HL-60 (cell line): ENCODE results near the gene PTPRT.

ENCODE experiments used
- DNase-seq, 2 experiments: peaks; one replicate each; pipeline ENCODE4 v3.0.0-alpha.2; 2010 to 2020; ENCODE audit warnings: low read depth in 1 of 2, low spot score in 1 of 2
- H3K27ac ChIP-seq: fragments of 250-450 bp; sonication (Bioruptor Pico); replicated peaks from 2 replicates; pipeline ENCODE4 v1.5.1; 2020; ENCODE audit warnings: mild to moderate bottlenecking, moderate library complexity
- H3K27me3 ChIP-seq: fragments of 250-450 bp; sonication (Bioruptor Pico); 2 replicates; pipeline ENCODE4 v1.5.1; 2021; ENCODE audit warnings: mild to moderate bottlenecking, moderate library complexity; ENCODE audit not compliant: insufficient read depth, poor library complexity, severe bottlenecking
- H3K4me3 ChIP-seq: replicated peaks from 2 replicates; pipeline ENCODE4 v1.5.1; 2011; ENCODE audit warnings: mild to moderate bottlenecking, control low read depth, low read length; ENCODE audit not compliant: insufficient read depth
- GABPA ChIP-seq: IDR thresholded peaks from 2 replicates; pipeline ENCODE4 v1.6.1; 2012; ENCODE audit warnings: low read depth
- POLR2AphosphoS5 ChIP-seq: IDR thresholded peaks from 2 replicates; pipeline ENCODE4 v1.6.1; 2012; ENCODE audit warnings: low read depth
- SPI1 ChIP-seq: IDR thresholded peaks from 2 replicates; pipeline ENCODE4 v1.6.1; 2012; ENCODE audit warnings: low read depth, mild to moderate bottlenecking, borderline replicate concordance
- TF ChIP-seq, protein P1 (sequence below): IDR thresholded peaks from 2 replicates; pipeline ENCODE4 v1.6.1; 2012; ENCODE audit warnings: low read depth; ENCODE audit not compliant: insufficient replicate concordance
- TF ChIP-seq, protein P2 (sequence below): IDR thresholded peaks from one replicate; pipeline ENCODE4 v1.5.1; 2011; ENCODE audit warnings: low read length, control low read depth, inconsistent platforms; ENCODE audit not compliant: insufficient read depth

PTPRT gene

DNA sequence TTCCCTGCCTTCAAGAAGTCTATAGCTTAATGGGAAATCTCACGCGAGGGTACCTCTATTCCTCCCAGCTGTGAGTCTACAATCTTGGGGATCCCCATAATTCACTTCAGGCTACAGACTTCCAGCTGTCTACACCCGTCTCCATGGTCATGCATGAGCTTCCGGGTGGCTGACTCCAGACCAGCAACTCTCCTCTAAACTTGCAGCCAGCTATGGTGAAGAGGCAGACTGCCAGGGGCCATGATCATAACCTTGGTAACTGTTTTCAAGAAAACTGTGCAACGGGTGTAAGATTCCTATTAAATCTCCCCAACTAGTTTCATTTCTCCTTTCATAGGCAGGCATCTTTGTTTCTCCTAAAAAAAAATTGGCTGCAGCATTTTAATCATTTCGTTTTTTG lies 1037.1 kb downstream of the PTPRT start:
- Histone ChIP-seq H3K27ac (no peak overlapping the region), H3K27me3 (no peaks in the 10 kb centered on the region), H3K4me3 (no peak overlapping the region)
- DNase-seq, result no peak
- TF ChIP-seq POLR2AphosphoS5 (no peak), GABPA (no peak), SPI1 (no peak)
- TF ChIP-seq, protein P1, sequence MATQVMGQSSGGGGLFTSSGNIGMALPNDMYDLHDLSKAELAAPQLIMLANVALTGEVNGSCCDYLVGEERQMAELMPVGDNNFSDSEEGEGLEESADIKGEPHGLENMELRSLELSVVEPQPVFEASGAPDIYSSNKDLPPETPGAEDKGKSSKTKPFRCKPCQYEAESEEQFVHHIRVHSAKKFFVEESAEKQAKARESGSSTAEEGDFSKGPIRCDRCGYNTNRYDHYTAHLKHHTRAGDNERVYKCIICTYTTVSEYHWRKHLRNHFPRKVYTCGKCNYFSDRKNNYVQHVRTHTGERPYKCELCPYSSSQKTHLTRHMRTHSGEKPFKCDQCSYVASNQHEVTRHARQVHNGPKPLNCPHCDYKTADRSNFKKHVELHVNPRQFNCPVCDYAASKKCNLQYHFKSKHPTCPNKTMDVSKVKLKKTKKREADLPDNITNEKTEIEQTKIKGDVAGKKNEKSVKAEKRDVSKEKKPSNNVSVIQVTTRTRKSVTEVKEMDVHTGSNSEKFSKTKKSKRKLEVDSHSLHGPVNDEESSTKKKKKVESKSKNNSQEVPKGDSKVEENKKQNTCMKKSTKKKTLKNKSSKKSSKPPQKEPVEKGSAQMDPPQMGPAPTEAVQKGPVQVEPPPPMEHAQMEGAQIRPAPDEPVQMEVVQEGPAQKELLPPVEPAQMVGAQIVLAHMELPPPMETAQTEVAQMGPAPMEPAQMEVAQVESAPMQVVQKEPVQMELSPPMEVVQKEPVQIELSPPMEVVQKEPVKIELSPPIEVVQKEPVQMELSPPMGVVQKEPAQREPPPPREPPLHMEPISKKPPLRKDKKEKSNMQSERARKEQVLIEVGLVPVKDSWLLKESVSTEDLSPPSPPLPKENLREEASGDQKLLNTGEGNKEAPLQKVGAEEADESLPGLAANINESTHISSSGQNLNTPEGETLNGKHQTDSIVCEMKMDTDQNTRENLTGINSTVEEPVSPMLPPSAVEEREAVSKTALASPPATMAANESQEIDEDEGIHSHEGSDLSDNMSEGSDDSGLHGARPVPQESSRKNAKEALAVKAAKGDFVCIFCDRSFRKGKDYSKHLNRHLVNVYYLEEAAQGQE, result no peak
- TF ChIP-seq, protein P2, sequence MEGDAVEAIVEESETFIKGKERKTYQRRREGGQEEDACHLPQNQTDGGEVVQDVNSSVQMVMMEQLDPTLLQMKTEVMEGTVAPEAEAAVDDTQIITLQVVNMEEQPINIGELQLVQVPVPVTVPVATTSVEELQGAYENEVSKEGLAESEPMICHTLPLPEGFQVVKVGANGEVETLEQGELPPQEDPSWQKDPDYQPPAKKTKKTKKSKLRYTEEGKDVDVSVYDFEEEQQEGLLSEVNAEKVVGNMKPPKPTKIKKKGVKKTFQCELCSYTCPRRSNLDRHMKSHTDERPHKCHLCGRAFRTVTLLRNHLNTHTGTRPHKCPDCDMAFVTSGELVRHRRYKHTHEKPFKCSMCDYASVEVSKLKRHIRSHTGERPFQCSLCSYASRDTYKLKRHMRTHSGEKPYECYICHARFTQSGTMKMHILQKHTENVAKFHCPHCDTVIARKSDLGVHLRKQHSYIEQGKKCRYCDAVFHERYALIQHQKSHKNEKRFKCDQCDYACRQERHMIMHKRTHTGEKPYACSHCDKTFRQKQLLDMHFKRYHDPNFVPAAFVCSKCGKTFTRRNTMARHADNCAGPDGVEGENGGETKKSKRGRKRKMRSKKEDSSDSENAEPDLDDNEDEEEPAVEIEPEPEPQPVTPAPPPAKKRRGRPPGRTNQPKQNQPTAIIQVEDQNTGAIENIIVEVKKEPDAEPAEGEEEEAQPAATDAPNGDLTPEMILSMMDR, result no peak

DNA sequence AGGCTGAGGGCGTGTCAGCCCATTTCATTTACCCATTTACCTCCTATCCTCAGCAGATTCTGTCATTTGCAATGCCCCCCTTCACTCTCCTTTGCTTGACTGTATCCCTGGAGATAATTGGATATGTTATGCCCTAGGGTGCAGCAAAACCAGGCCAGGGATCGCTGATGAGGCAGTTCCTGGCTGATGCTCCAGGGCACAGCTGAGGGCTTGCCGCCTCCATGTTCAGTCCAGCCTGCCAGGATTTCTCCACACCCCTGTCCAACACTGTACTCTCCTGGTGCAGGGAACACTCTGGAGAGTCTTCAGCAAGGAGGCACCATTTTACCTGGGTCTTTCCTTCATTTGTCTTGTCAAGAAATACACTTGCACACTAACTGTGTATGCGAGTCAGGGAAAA lies 1039.5 kb downstream of the PTPRT start:
- Histone ChIP-seq H3K27me3 (no peaks in the 10 kb centered on the region), H3K4me3 (no peak overlapping the region), H3K27ac (no peak overlapping the region)
- TF ChIP-seq GABPA, result no peak
- TF ChIP-seq SPI1, result no peak
- no peak for TF ChIP-seq POLR2AphosphoS5
- TF ChIP-seq, protein P1, result no peak
- TF ChIP-seq, protein P2, result no peak
- DNase-seq, result no peak

DNA sequence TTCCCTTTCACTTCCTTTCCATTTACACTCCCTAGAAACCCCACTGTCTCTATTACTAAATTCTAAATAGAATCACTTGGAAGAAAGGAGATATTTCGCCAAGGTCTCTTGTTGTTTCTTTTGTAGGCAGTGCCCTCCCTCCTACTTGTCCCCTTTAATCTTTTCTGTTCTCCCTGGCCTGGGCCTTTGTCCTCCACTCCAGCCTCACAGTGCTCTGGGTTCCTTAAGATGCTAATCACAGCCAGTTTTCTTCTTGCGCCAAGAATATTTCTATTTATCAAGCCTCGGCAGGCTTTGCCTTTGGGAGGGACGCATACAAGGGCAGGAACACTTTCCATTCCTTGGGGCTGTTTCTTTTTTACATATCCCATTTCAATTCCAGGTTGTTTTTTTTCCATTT lies 1051.0 kb downstream of the PTPRT start:
- no peak overlapping the region for H3K27ac ChIP-seq
- no peak overlapping the region for H3K4me3 ChIP-seq
- H3K27me3 ChIP-seq, result peaks cover 3% of the 10 kb centered on the region
- no peak for DNase-seq
- TF ChIP-seq, protein P1, result no peak
- TF ChIP-seq GABPA (no peak), SPI1 (no peak), POLR2AphosphoS5 (no peak)
- TF ChIP-seq, protein P2, result no peak
